Measurements from ENCODE around the gene PELI1.

PELI1 gene, protein sequence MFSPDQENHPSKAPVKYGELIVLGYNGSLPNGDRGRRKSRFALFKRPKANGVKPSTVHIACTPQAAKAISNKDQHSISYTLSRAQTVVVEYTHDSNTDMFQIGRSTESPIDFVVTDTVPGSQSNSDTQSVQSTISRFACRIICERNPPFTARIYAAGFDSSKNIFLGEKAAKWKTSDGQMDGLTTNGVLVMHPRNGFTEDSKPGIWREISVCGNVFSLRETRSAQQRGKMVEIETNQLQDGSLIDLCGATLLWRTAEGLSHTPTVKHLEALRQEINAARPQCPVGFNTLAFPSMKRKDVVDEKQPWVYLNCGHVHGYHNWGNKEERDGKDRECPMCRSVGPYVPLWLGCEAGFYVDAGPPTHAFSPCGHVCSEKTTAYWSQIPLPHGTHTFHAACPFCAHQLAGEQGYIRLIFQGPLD

DNA sequence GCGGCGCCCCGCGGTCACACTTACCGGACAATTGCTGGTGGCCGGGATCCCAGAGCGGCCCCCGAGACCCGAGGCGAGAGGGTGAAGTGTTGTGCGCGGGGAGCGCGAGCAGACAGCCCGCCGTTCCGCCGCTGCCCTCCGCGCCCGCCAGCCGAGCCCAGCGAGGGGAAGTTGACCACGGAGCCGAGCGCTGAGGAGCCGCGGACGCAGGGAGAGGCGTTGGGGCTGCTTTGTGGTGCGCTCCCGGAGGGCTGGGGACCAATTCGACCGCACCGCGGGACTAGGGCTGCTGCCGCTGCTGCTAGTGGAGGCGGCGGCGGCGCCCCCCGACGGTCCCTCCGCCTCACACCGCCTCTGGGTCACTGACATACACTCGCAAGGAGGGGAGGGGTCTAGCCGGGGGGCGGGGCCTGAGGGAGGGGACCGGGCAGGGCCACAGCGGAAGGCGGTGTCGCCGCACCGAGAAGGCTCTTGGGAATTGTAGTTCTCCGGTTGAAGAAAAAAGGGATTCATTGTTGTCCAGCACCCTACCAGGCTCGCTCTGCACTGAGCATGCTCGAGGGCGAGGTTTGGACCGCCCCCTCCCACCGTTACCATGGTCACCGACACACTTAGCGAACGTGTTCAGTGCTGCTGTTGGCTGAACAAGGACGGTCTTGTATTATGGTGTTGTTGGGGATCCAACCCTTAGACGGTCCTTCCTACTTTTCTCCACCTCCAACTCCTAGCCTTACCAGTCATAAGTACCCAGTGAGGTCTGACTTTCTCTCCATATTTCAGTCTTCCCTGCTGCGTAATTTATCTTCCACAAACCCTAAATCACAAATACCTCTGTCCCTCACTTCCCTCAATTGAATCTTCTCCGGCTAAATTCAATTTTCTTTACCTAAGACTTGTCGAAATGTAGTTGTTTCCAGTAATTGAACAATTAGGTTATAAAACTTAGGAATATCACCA is at the start of gene PELI1:
PELI1 (minus strand) TSS at position 364 of the 957 bp plus-strand sequence. CDS start 36,110 bp downstream, outside the sequence.
- DNase-seq (ENCODE audit: low read depth) = peak; percentile 94

DNA sequence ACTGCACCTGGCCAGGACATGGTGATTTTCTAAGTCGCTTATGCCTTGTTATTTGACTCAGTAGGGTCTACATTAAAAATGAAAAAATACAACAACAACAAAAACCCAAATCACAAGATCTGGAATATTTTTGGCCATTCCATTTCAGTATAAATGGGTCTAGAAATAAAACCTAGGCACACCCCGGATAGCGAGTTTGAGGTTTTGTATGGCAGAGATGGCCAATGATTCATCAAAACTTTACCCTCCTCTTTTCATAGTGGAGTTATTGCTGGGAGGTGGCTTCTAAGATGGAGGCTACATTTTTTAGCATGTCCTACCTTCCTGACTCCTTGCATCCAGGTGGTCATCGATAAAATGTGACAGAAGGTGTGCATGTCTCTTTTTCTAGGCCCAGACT is 49.3 kb upstream of the PELI1 start:
- no peak for DNase-seq (ENCODE audit: low read depth)

GRCh38 chr2:64192664-64193105 is 48.5 kb upstream of the PELI1 start:
- no peak for DNase-seq (ENCODE audit: low read depth)

DNA sequence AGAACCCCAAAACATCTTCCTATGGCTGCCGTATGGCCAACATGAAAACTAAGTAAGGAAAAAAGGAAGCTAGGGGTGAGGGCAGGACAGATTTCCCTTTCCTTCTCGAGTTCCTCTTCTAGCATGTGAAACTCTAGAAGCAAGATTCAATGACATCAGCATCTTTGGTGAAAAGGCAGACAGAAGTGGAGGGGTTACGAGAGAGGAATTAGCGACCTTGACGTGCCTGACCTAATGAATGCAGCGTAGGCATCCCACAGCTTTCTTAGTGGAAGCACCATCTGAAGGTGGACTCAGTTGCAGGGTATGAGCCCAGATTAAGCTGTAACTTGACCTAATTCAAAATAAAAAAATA is 47.9 kb upstream of the PELI1 start:
- DNase-seq (ENCODE audit: low read depth) = no peak

- DNase-seq (ENCODE audit: low read depth) = no peak
Measured at GRCh38 chr2:64189586-64189985, 45.4 kb upstream of the PELI1 start.

DNA sequence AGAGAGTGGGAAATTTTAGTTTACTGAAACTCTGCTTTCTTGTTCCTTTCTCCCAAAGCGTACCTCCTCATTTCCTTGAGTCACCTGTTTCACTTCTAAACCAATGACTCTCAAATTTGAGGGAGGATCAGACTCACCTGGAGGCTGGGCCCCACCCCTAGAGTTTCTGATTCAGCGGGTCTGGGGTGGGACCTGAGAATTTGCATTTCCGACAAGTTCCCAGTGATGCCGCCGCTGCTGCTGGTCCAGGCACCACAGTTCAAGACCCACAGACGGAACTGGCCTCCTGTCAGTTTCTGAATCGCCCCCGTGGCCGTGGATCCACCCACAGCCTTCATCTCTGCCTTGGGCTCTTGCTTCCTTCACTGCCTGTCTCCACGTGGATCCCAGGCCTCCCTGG is 44.9 kb upstream of the PELI1 start:
- DNase-seq (ENCODE audit: low read depth) = no peak

DNA sequence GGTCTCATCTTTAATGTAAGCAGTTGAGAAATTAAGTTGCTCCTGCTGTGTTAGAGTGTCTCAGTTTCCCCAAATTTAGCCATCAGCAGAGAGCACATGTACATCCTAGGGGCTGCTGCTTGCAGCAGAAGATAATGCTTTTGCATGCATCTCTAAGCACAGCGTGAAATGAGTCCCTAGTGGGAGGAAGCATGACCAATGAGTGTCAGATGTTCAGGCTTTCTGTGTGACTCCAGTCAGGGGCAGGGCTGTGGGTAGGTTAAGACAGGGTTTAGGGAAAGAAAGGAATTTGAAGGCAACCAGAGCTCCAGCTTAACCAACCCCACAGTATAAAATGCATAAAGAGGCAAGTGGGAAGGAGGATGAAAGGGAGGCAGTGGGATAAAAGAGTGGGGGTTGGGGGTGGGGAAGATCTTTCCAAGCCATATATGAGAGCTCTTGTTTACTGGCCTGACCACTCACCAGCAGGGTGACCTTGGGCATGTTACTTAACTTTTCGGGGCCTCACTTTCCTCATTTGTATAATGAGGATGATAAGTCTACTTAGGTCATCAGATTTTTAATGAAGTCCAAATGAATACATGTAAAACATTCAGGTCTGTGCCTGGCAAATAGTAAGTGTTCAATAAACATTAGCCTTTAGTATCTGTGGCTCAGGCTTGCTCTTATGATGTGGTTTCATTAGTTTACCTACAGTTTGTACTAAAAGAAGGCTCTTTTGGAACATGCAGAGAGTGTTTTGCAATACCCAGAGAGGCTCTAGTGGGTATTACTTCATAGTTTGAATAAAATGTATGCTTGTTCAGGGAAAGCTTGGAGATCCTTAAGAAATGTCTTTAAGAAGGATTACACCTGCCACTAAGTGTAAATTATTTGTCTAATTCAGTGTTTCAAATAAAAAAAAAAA is 42.7 kb upstream of the PELI1 start:
- no peak for DNase-seq (ENCODE audit: low read depth)

DNA sequence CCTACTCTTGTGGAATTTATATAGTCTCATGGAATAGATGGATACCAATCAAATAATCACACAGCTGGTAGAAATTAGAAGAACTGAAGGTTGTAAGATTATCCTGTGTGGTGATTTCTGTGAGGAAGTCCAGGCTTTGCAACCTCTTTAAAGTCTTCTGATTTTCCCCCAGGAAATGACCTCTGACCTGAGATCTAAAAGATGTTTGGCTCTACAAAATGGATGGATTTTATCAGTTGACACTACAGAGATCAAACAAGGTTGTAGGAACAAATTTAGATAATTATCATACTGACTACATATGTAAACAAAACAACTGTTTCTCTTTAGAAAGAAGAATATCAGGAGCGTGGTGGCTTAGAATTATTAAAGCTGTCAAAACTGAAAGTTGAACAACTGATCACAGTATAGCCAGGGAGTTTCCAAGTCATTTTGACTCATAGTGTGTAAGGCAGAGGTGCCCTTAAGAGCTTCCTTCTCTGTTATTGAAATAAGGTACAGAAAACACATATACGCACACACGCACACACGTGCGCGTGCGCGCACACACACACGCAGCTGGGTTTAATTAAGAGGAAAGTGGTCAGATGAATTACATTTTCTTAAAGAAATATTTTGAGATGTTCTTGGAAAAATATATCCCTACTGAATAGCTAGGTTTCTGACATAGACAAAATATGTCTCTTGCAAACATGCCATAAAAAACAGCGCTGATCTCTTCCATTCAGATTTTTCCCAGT is 35.5 kb upstream of the PELI1 start:
- no peak for DNase-seq (ENCODE audit: low read depth)

DNA sequence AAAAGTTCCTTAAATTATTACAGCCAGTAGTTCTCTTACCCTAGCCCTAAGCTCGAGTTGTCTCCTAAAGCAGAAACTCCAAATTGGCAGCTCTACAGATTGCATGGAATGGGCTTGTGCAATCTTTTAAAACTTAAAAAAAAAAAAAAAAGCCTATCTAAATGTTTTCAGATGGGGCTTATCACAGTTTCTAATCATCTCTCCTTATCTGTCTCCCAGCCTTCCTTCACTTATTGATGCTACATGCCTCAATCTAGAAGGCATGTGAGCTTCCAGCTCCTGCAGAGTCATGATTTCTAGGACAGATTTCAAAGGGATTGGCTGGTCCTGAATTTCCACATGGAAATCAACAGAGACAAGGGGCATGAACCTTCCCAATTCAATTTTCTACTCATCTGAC is 33.1 kb upstream of the PELI1 start:
- DNase-seq (ENCODE audit: low read depth) = no peak

DNA sequence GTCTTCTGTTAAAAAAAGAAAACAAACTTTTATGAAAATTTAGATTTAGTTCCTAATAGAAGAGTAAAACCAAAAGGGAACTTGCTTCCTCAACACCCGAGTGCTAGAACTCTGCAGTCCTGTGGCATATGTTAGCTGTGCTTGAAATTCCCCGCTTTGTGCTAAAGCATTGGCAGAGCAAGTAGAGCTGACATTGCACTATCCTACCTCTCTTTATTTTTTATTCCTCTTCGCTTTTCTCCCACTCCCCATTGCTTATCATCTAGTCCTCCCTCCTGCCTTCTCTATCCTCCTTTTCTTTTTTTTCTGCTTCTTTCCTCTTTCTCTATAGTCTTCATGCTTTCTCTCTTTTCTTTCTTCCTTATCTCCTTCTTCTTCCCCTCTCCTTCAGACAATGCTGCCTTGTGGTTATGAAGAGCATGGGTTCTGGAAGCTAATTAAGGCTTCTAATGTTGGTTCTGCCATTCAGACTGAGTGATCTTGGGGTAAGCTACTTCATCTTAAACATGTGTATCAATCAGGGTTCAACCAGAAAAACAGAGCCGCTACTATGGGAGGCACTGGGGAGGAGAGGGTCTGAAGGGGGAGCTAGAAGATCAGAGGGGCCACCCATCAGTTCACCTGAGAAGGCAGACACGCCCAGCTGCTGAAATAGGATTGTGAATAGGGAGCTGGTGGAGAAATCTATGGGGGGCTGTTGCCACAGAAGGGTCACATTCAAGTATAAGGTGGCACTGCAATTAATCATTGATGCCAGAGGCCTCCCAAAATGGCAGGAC is 31.4 kb upstream of the PELI1 start:
- no peak for DNase-seq (ENCODE audit: low read depth)

- no peak for DNase-seq (ENCODE audit: low read depth)
Measured at GRCh38 chr2:64173156-64174135, 29.2 kb upstream of the PELI1 start.

DNA sequence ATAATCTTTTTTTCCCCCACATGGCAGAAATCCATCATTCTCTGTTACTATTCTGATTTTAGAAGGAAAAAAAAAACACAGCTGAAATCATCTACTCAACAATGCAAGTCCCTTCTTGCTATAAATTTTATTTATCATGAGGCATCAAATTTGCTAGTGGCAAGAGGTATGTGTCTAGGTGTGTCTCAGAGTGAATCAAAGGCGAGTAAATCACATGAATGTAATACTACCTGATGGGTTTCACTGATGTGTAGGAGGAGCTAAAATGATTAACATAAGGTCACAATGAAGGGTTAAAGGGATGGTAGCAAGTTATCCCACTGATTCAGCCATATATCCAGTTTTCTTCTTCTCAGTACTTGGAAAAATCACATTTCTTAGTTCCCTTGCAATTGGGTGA is 24.5 kb upstream of the PELI1 start:
- DNase-seq (ENCODE audit: low read depth) = no peak

GRCh38 chr2:64168201-64168600 is 24.0 kb upstream of the PELI1 start:
- no peak for DNase-seq (ENCODE audit: low read depth)

GRCh38 chr2:64166637-64167420 is 22.6 kb upstream of the PELI1 start:
- no peak for DNase-seq (ENCODE audit: low read depth)

DNA sequence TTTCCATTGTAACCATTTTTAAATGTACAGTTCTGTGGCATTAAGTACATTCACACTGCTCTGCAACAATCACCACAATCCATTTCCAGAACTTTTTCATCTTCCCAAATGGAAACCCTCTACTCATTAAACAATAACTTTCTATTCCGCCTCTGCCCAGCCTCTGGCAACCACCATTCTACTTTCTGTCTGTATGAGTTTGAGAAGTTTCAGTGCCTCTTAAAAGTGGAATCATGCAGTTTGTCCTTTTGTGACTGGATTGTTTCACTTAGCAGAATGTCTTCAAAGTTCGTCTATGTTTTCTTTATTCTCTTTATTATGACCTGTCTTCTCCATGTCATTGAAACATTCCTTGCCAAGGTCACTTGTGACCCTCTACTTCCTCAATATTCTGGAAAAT is 22.0 kb upstream of the PELI1 start:
- DNase-seq (ENCODE audit: low read depth) = no peak

DNA sequence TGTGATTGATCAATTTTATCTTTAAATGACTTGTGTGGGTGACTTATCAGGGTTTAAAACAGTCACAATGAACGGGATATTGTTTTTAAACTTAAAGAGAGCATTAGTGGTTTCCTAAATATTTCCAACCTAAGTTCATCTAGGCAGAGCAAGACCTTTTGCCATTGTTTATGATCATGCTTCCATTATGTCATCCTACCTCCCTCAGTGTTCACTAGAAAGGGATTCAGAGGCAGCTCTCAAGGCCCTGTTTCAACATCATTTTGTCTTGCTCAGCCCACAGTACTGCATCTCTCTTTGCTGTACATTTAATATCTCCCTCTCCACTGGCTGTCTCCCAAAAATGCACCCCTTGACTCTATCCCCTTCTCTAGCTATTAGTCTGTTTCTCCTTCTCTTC is 21.5 kb upstream of the PELI1 start:
- DNase-seq (ENCODE audit: low read depth) = no peak

DNA sequence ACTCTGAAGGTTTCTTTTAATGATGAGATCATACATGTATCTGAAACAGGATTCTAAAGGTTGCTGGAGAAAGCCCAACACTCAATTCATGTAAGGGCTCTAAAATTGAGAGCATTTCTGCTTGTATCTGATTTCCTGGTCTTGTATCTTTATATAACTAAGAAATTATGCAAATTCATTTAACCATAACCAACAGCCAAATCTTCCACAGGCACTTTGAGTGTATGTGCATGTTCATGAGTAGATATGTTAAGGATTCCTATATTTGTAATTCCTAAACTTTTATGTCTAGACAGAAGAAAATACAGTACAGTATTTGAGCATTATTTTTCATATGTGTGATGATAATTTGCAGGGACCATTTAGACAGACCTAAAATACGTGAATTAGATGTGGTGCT is 20.4 kb upstream of the PELI1 start:
- DNase-seq (ENCODE audit: low read depth) = no peak

- no peak for DNase-seq (ENCODE audit: low read depth)
Measured at GRCh38 chr2:64162516-64162915, 18.3 kb upstream of the PELI1 start.

Measured in activated T-cell treated with anti-CD3 and anti-CD28 coated beads for 1 hour (primary cell).